GM21360 (cell line): ENCODE results near the gene CREB5.

Experiments used
- ATAC-seq: cut with Tn5 transposase; IDR thresholded peaks from one replicate; pipeline ENCODE4 v1.9.1; 2021; ENCODE audit warnings: mild to moderate bottlenecking, moderate library complexity; ENCODE audit not compliant: unreplicated experiment

The CREB5 gene

GRCh38 chr7:28507525-28508282 lies 95.4 kb downstream of the CREB5 start:
- no peak for ATAC-seq

GRCh38 chr7:28509251-28510025 lies 97.1 kb downstream of the CREB5 start:
- peak; percentile 83 for ATAC-seq

GRCh38 chr7:28510026-28510369 lies 97.7 kb downstream of the CREB5 start:
- no peak for ATAC-seq

DNA sequence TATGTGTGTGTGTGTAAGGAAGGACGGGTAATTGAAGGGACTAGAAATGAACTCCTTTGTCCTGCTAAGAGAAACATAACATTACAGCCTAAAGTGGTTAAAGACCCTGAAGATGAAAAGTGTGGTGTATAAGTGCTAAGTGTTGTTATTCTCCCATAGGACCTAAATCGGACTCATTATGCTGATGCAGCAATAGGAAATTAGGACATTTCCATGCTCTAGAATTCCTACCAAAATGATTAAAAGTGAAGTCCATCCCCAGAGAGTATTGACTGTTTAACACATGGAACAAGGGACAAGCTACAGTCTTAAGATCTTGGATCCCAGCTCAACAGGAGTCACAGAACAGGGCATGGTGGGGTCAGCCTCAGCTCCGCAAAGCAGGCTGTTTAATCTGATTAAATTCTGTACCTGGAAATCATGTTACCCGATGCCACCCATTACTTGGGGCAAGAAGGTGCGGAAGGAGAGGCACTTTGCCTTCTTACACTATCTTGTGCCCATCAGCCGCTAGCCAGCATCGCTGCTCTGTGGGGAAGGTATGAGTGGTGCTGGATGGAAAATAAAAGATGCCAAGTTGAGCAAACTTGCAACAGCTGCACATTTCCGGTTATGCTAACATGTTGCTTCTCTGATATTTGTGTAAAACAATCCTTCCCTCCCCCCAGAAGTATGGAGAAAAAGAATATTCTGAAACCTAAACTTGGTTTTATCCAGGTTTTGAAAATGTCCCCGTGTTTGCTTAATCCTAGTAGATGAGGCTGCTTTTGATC lies 100.5 kb downstream of the CREB5 start:
- no peak for ATAC-seq

DNA sequence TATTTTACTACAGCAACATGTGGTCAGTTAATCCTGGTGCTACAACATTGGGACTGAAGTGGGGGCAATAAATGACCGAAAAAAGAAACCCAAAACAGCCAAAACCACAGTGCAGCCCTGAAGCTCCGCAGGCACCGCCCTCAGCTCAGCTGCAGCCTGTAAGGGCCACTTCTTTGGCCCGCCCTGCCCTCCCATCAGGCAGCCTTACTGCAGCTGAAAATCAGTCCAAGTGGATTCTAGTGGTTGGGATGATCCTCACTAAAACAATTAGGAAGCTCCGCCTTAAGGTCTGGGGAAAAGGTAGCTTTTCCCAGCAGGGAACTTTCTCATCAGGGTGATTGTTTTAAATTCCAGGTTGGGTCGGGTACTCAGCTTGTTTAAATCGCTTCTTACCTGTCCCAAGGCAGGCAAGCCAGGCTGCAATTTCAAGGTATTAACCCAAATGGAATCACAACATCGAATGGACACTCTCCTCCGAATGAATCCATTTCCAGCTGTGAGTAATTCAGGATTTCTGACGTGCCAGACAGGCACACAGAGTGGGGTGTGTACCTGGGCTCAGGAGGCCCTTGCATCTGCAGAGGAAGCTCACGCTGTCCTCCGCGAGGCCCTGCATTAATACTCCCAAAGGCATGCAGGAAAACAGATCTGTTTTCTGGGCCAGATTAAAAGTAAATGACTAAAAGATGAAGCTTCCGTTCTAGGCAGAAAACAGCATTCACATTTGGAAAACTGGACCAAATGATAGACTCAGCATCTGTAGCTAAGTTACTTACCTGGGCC lies 104.3 kb downstream of the CREB5 start:
- ATAC-seq = no peak

- ATAC-seq = no peak
These were observed 104.9 kb downstream of the CREB5 start for GRCh38 chr7:28517206-28517605.

GRCh38 chr7:28517606-28518005 lies 105.3 kb downstream of the CREB5 start:
- ATAC-seq = no peak

- no peak for ATAC-seq
These were observed 108.0 kb downstream of the CREB5 start for GRCh38 chr7:28520074-28521015.

GRCh38 chr7:28524978-28525377 lies 112.7 kb downstream of the CREB5 start:
- no peak for ATAC-seq

DNA sequence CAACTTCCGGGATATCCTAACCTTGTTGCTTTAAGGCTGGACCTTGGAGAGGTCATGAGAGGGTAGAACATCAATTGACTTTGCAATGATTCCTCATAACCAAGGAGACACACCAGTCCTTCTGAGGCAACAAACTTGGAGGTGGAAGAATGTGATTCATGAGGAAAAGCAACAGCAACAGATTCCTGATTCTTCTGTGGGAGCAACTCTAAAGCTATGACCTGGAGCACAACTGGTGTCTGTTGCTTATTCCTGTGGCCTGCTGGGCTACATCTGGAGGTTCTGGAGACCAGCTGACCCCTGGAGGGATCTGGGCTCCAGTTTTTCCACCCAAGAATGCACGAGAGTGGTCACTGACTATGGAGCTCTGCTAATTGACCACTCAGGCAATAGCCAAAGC lies 116.6 kb downstream of the CREB5 start:
- no peak for ATAC-seq

DNA sequence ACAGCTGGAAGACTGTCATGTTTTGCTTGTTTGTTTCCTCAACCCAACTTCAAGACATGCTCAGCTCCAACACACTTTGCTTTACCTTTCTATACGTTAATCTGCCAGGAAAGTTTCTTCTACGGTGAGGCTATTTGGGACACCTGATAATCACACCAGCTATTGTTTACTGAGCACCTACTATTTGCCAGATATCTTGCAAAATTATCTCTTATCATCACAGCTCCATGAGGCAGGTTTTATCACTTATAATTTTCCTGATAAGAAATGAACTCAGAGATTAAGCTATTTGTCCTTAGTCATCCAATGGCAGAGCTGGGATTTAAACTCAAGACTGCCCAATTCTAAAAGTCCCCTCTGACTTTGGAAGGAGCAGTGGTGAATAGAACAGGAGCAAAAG lies 117.4 kb downstream of the CREB5 start:
- ATAC-seq = no peak

DNA sequence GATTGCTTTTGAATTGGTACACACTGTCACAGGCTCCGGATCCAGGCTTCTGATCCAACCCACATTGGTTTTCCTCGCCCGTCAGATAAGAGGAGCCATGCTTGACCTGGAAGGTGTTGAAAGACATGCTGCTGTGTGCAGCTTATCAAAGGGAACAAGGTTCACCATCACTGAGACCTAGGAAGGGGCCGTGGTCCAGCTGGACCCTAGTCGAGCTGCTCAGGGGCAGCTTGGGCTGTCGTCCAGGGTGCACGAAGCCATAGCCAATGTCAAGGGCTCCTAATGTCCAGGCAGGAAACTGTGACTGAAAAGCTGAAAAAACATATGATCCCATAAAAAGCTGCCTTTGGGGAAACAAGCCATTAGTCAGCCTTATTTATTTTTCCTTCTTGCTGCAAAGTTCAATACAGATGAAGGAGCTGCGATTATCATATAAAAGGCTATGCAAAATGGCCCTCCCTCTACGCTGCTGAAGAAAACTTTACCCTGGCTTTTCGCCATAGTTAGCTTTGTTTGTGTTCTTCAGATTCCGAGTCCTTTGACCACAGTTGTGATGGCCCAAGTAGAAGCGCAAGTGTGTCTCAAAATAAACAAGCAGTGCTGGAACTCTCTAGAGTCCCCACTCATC lies 118.0 kb downstream of the CREB5 start:
- no peak for ATAC-seq

- ATAC-seq = no peak
These were observed 118.5 kb downstream of the CREB5 start for GRCh38 chr7:28530803-28531175.

GRCh38 chr7:28531291-28531690 lies 119.0 kb downstream of the CREB5 start:
- ATAC-seq = no peak

- ATAC-seq = no peak
These were observed 119.9 kb downstream of the CREB5 start for GRCh38 chr7:28532181-28532580.

- no peak for ATAC-seq
These were observed 120.9 kb downstream of the CREB5 start for GRCh38 chr7:28533267-28533666.

- no peak for ATAC-seq
These were observed 121.6 kb downstream of the CREB5 start for GRCh38 chr7:28533731-28534531.

GRCh38 chr7:28536259-28536658 lies 123.9 kb downstream of the CREB5 start:
- no peak for ATAC-seq
